HuH-7.5 (cell line): ENCODE measurements around the gene ATP8A2.
"Not testable (repeated sequence)": the region's sequence is repeated elsewhere in the genome, so short reads cannot be mapped to it uniquely, and the experiment has no call there.

Experiments used
- DNase-seq: peaks from one replicate; pipeline ENCODE4 v3.0.0; 2011; ENCODE audit warnings: low spot score

The ATP8A2 gene

GRCh38 chr13:25768376-25768775 lies 396.6 kb downstream of the ATP8A2 start:
- no peak for DNase-seq

GRCh38 chr13:25768838-25769237 lies 397.1 kb downstream of the ATP8A2 start:
- no peak for DNase-seq

GRCh38 chr13:25770601-25771000 lies 398.8 kb downstream of the ATP8A2 start:
- no peak for DNase-seq

GRCh38 chr13:25771202-25771601 lies 399.4 kb downstream of the ATP8A2 start:
- DNase-seq = no peak

GRCh38 chr13:25771641-25772478 lies 400.1 kb downstream of the ATP8A2 start:
- no peak for DNase-seq

GRCh38 chr13:25772534-25772933 lies 400.8 kb downstream of the ATP8A2 start:
- not testable (repeated sequence) for DNase-seq

- DNase-seq = not testable (repeated sequence)
Measured at GRCh38 chr13:25774056-25774455, 402.3 kb downstream of the ATP8A2 start.

- DNase-seq = no peak
Measured at GRCh38 chr13:25775275-25775674, 403.5 kb downstream of the ATP8A2 start.

- no peak for DNase-seq
Measured at GRCh38 chr13:25775986-25776385, 404.2 kb downstream of the ATP8A2 start.

GRCh38 chr13:25776722-25777121 lies 404.9 kb downstream of the ATP8A2 start:
- DNase-seq = no peak

GRCh38 chr13:25777509-25777908 lies 405.7 kb downstream of the ATP8A2 start:
- no peak for DNase-seq

- DNase-seq = no peak
Measured at GRCh38 chr13:25778365-25778764, 406.6 kb downstream of the ATP8A2 start.

GRCh38 chr13:25778808-25779305 lies 407.1 kb downstream of the ATP8A2 start:
- no peak for DNase-seq

- DNase-seq = no peak
Measured at GRCh38 chr13:25783076-25783475, 411.3 kb downstream of the ATP8A2 start.

GRCh38 chr13:25783601-25784024 lies 411.8 kb downstream of the ATP8A2 start:
- no peak for DNase-seq

GRCh38 chr13:25784119-25784518 lies 412.3 kb downstream of the ATP8A2 start:
- no peak for DNase-seq

- not testable (repeated sequence) for DNase-seq
Measured at GRCh38 chr13:25790137-25790536, 418.4 kb downstream of the ATP8A2 start.

- DNase-seq = no peak
Measured at GRCh38 chr13:25795277-25795676, 423.5 kb downstream of the ATP8A2 start.

- DNase-seq = no peak
Measured at GRCh38 chr13:25796474-25796873, 424.7 kb downstream of the ATP8A2 start.

- no peak for DNase-seq
Measured at GRCh38 chr13:25798998-25799397, 427.2 kb downstream of the ATP8A2 start.

- DNase-seq = no peak
Measured at GRCh38 chr13:25800523-25800922, 428.7 kb downstream of the ATP8A2 start.

GRCh38 chr13:25802579-25802978 lies 430.8 kb downstream of the ATP8A2 start:
- no peak for DNase-seq

- no peak for DNase-seq
Measured at GRCh38 chr13:25803641-25804040, 431.9 kb downstream of the ATP8A2 start.
